IPS-NIHi11 (cell line): ENCODE data around the gene BANP.
"Not testable (repeated sequence)": the region's sequence is repeated elsewhere in the genome, so short reads cannot be mapped to it uniquely, and the experiment has no call there.

Experiments used
- DNase-seq: peaks from one replicate; pipeline ENCODE4 v3.0.0; 2012; ENCODE audit warnings: mixed read lengths, low spot score

Gene BANP

GRCh38 chr16:88066680-88067529 is 115.7 kb downstream of the BANP start:
- DNase-seq, result no peak

GRCh38 chr16:88067530-88068411 is 116.5 kb downstream of the BANP start:
- no peak for DNase-seq

DNA sequence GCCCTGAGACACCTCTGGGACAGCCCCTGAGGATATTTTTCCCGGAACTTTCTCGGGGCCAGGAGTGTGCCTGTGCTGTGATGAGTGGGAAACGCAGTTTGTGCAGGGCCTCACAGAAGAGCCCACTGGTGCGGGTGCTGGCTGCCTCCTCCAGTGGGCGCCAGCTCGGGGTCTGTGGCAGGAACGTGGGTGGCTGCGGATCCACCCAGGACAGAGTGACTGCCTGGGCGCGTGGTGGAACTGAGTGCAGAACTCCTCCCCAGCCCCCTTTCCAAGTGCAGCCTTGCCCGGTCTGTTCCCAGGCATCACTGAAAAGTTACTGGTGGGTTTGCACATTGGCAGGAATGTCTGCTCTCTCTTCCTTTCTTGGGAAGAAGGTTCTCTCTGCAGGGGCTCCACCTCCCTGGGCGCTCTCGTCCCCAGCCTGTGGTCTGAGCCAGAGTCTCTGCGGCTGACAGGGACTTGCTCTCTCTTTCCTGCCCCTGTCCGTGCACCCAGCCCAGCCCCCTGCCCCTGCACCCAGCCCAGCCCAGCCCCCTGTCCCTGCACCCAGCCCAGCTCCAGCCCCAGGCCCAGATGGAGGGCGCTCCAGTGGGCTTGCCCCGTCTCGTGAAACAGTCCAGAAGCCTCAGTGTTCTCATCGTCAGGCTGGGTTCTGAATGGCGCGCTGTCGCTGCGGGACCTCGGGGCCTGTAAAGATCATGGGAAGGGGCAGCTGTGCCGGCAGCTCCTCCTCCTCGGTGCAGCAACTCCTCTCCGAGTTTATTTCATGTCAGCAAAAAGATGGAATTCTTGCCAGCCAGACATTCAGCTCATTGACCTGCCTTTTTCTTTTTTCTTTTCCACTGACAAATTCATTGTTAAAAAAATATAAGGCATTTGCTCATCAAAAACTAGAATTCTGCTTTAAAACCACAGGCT is 117.5 kb downstream of the BANP start:
- DNase-seq, result no peak

DNA sequence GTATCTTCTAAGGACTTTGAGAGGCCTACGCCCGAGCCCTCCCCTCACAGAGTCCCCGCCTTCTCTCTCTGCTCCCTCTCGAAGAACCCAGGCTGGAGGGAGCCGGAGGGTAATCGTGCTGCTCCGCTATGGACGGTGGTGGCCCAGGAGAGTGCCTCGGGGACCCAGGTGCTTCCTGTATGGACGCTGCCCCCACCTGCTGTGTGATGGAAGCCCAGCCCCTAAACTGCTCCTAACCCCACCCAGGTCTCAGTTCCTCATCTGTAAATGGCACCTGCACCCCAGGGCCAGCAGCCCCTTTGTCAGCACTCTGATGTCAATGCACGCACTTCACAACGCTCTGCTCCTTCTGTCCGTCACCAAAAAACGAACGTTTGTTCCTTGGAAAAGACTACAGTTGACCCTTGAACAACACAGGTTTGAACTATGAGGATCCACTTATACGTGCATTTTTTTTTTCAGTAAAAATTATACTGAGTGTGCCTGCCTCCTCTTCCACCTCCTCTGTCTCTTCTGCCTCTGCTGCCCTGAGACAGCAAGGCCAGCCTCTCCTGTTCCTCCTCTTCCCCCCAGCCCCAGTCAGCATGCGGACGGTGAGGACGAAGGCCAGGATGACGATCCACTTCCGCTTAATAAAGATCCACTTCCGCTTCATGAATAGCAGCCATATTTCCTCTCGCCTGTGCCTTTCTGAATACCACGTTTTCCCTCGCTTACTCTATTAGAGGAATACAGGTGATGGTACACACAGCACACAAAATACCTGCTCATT is 118.3 kb downstream of the BANP start:
- DNase-seq, result no peak

DNA sequence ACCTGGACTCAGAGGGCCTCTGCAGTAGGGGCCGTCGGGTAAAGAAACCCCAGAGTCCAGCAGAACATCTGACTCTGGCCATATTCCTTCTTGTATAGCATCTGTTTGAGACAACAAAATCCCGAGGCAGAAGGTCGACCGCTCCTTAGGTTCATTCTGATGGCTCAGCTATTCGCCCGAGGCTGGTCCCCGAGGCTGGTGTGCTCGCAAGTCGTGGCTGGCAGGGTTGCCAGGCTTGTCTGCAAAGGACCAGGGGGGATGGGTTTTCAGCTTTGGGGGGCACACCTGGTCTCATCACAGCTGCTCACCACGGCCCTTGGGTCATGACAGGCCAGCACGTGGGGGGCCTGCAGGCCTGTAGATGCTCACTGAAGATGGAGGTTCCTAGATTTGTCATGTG is 119.1 kb downstream of the BANP start:
- DNase-seq, result no peak

- DNase-seq, result no peak
Measured at GRCh38 chr16:88070989-88071625, 119.9 kb downstream of the BANP start.

- DNase-seq, result no peak
Measured at GRCh38 chr16:88071908-88072307, 120.7 kb downstream of the BANP start.

- no peak for DNase-seq
Measured at GRCh38 chr16:88072571-88073001, 121.4 kb downstream of the BANP start.

- no peak for DNase-seq
Measured at GRCh38 chr16:88073201-88073721, 122.0 kb downstream of the BANP start.

DNA sequence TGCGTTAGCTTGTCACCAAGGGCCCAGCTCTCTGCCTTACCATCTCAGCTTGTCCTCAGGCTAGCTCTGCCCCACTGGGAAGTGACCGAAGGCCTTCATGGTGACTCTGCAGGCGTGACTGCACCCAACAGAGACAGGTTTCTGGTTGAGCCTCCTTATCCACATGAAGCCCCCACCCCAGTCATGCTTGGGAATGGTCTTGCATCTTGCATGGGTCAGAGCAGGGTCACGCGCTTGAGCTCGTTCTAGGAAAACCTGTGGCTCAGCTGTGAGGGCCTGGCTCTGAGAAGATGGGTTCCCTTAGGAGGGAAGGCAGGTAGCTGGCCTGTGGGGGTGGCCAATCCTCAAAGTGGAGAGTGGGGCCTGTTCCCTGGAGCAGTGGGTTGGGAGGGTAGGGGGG is 122.8 kb downstream of the BANP start:
- no peak for DNase-seq

DNA sequence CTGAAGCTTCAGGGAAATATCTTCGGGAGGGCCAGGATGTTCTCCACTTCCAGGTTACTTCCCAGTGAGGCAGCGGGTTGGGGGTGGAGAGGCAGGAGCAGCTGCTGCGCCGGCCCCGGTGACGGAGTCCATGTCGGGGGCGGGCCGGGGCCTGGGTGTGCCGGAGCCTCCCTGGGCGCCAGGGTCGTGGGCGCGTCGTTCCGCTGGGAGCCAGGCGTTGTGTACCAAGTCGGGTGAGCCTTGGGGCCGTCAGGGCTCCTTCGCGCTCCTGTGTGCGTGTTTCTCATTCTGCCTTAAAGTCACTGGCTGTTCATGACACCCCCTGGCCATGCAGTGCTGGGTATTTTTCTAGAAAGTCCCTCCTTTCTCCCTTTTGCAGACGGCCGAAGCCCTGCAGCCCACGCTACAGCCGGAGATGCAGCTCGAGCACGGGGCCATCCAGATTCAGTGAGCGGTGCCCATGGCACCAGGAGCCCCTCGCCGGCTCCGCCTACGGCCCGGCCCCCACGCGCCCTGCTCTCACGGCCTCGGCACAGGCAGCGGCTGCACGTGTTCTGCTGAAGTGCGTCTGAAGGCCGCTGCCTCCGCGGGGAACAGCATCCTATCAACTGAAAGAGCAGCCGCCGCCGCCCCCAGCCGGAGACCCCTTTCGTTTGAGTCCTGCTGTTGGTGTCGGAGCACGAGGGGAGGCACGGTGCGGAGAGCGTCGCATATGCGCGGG is 125.1 kb downstream of the BANP start:
- no peak for DNase-seq

DNA sequence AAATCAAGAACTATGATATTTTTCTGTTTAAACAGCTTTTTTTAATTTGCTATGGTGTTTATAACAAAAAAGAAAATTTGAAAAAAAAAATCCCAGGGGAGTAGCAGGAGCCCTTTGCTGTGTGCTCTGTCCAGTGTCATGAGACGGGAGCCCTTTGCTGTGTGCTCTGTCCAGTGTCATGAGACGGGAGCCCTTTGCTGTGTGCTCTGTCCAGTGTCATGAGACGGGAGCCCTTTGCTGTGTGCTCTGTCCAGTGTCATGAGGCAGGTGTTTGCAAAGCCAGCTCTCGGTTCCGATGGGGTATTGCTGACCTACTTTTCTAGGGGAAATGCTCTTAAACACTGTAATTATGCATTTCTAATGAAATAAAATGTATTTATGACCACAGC is 125.7 kb downstream of the BANP start:
- not testable (repeated sequence) for DNase-seq

DNA sequence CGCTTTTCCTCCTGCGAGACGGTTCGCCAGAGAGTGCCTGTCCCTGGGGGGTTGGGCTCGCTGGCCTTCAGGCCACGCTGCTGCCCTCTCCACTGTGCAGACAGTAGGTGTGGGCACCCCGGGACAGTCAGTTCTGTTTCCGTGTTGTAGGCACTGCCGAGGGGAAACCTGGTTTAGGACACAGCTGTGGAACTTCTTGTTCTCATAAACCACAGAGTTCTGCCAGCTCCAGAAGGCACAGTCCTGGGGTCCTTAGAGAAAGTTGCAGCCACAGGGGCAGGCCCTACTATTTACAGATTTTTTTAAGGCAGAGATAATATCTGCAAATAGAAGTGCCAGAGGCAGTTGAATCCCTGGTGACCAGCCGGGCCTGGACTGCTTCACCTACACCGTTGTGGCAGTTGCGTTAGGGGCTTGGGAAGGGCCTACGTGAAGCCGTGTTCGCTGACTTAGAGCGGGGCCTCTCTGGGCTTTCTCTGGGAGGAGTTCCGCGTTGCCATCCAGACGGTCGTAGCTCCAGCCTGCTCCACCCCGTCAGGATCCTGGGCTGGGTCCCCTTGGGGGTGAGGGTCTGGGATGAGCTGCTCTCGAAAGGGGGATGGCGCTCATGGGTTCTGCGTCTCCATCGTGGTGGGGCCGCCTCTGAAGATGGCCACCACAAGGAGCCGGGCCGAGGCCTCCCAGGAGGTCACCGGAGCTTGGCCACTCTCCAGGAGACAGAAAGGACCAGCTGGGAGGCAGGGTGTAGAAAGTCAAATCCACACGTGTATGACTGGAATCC is 126.3 kb downstream of the BANP start:
- no peak for DNase-seq

- no peak for DNase-seq
Measured at GRCh38 chr16:88078111-88078775, 127.0 kb downstream of the BANP start.

DNA sequence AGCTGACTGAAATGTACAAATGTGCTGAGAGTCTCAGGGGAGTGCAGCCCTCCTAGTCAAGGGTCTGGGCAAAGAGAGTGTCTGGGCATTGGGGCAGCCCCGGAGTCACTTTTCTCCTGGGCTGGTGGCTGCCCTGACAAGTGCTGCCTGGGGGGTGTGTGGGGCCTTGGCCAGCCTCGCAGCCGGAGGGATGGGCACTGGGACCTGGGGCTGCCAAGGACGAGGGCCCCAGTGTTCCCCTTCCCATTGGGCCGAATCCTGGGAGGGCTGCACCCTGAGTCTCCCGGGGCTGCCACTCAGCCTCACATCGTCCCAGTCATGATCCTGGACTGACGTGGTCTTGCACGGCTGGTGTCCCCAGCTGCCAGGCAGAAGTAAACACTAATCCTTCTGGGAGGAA is 132.3 kb downstream of the BANP start:
- DNase-seq, result no peak

DNA sequence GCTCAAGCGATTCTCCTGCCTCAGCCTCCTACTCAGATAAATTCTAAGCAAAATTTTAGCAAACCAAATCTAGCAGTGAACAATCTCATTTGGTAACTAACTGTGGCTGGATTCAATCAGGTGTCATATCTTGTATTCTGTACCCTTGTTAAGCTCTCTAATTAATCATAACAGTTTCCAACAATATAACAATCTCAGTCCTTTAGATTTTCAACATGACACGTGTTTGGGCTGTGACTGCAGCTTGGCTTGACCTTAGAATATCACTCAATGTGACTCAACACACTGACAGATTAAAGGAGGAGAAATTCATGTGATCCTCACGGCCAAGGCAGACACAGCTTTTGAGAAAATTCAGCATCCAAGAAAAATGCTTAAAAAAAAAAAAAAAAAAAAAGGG is 133.6 kb downstream of the BANP start:
- no peak for DNase-seq

GRCh38 chr16:88086571-88087516 is 135.6 kb downstream of the BANP start:
- no peak for DNase-seq
